GM21367 (cell line): Measurements from ENCODE around the gene CBY1.

Source experiments
- ATAC-seq: cut with Tn5 transposase; IDR thresholded peaks from one replicate; pipeline ENCODE4 v1.9.1; 2021; ENCODE audit not compliant: unreplicated experiment

CBY1 gene

DNA sequence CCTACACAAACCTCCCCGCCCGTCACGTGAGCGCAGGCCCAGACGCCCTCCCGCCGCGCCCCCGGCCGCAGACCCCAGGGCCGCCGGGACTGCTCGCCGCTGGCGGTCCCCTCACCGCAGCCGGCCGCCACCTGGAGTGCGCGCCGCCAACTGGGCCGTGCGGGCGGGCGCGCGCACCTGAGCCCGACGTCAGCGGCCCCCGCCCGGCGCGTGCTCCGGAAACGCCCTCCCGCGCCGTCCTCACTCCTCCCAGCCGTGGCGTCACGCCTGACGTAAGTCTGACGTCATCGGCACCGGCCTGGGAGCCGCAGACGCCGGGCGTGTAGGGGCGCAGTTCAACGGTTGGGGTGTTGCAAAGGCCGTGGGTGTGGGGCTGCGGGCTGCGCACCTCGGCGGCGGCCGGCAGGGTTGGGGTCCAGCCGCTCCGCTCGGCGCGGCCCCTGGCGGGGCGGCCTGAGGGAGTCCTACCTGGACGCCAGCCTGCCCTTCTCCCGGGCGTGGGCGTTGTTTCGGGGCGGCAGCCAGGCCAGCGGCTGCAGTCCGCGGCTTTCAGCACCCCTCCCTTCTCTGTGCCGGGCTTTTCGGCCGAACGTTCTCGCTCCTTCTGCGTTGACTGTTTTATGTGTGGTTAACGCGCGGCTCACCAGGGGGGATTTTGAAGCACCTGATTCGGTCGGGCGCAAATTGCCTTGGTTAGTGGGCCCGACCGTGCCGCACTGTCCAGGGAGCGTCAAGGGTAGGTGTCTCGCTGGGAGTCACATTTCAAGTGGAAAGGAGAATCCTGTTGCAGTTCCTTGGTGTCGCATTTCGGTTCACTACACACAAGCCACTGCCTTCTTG is 44.6 kb downstream of the CBY1 start, which contains the start of gene JOSD1:
JOSD1 (minus strand) TSS at position 155 of the 840 bp plus-strand sequence. CDS start 956 bp downstream, outside the sequence.
- peak; percentile 24 for ATAC-seq

DNA sequence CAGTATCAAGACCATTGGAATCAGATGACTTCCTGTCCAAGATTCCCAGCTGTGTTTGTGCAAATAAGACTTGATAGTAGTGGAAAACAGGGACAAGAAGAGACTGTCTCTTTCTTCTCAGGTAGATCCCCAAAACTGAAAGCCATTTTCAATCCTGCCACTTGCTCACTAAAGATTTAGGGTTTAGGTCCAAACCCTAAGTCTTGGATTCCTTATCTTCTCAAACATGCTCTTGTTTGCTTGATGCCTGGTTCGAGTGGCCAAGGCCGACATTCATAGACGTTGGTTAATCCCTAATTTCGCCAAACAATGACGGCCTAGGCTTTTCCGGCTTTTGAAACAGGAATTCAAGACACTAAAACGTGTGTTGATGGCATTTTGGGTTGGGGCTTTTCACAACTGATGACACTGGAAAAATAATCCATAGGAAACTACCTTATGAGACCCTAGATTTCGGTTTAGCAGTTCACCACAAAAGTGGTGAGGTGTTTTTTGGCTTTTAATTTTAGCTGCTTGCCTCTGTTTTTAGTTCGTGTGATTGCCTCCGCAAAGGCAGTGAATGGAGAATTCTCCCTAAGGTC is 48.3 kb downstream of the CBY1 start:
- ATAC-seq, result no peak

DNA sequence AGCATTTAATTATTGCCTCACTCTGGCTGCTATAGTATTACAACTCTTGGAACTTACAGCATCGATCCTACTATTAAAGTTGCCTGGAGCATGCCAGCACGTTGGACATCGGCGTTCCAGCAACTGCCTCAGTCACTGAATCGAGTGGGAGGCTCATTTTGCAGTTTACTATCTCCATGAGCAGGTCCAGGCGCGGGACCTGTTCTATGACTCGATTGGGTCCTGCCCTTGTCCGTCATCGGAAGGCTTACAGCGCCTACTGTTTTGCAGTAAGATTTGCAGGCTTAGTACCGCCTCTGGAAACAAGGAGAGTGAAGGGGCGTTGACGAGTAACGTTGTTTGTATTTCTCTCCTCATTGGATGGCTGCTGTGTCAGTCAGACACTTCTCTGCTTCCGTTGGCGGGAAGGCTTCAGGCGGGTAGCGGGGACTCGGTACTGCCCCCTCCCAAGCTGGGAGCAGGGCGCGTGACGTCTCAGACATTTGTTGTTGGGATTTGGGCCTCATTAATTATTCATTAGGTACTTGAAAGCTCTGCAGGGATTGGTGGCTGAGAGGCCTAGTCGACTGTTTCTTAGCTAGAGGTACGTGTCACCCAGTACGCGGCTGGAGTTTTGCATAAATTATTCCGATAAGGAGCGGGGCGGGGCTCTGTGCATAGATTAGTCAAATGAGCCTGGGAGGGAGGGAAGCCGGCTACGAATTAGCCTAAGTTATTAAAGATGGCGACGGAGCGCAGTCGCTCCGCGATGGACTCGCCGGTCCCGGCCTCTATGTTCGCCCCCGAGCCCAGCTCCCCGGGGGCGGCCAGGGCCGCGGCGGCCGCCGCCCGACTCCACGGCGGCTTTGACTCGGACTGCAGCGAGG is 49.0 kb downstream of the CBY1 start, which contains the start of gene GTPBP1:
GTPBP1 (plus strand) TSS at position 710 of the 866 bp plus-strand sequence; CDS start at position 722, 12 bp downstream.
- peak; percentile 59 for ATAC-seq

DNA sequence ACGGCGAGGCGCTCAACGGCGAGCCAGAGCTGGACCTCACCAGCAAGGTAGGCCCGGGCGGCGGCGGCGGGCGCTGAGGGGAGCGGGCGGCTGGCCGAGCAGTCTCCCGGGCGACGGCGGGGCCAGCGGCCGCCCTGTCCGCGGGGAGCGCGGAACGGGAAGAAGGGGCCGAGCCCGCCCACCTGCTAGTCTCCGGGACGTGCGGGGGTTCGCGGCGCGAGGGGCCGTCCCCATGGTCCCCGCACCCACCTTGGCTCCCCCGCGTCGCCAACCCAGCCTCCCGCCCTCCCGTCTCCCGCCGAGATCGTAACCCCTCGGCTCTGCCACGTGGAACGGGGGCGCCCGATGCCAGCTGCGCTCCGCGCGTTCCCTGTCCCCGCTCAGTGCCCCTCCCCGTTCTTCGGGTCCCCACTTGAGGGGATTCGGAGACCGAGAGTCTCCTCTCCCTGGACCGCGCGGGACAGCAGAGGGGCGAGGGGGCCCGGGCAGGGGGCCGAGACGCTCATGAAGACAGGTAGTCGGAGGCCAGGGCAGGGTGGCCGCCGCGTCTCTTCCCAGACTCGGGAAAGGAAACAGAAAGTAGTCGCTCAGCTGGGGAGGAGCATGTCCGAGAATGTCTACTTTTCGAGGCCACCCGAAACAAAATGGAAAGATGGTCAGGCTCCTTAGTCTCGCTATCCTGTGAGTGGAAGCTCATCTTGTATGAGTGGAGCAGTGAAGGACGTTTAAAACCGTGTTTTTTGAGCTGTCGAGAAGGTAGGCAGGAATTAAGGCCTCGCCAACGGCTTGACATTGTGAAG is 49.9 kb downstream of the CBY1 start:
- ATAC-seq, result peak; percentile 4

DNA sequence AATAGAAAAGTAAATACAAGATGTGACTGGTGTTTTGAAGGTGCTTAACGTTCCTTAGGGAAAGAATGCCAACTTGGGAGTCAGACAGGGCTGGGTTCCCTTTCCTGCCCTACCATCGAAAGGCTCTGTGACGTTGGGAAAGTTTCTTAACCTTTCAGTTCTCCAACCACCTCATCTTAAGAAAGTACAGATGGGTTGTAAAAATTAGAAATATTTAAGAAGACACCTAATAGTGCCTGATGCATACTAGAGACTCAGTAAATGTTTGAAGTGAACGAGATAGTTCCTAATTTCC is 50.4 kb downstream of the CBY1 start:
- no peak for ATAC-seq

DNA sequence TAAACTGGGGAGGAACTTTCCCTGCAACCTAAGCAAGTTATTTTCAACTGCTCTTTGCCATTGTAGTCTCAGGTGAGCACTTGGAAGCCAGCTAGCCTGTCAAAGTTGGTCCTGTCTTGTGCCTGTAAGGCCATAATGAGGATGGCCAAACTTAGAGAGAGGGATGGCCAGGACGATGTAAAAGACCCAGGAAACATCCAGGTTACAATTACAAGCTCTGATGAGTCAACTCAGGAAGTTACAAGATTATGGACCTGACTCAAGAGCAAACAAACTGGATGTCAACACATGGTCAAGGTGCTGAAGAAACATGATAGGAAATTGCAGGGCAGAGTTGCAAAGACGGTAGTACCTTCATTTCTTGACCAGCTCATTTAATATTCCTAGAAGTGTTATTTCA is 50.9 kb downstream of the CBY1 start:
- ATAC-seq, result no peak

DNA sequence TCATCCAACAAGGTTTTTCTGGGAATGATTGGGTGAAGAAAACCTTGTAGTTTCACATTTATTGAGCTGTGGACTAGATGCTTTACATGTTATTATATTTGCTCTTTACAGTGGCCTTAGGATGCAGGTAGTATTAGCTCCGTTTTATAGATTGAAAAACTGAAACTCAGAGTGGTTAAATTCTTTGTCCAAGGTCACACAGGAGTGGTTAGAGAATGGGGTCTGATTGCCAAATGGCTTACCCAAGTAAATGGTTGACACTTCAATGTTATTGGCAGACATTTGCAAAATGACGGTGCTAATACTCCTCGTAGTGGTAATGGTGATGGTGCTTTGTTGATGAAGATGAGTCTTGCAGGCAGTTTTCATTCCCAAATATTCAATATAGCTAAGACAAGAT is 51.5 kb downstream of the CBY1 start:
- ATAC-seq, result no peak

DNA sequence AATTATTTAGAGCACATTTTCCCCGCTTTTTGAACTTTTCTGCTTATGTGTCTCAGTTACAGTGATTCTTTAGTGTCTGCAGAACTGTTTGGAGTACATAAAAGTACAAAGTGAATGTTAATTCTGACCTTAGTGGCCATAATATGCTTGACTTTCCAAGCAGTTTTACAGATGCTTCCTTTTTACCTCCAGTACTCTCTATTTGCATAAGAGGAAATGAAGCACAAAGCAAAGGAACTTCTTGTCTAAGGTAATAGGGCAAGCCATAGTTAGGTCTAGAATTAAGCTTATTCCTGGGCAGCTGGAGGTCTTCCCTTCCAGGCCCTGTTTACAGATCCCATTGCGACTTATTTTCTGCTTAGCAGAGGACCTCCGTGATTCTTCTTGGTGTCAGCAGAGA is 52.9 kb downstream of the CBY1 start:
- no peak for ATAC-seq

DNA sequence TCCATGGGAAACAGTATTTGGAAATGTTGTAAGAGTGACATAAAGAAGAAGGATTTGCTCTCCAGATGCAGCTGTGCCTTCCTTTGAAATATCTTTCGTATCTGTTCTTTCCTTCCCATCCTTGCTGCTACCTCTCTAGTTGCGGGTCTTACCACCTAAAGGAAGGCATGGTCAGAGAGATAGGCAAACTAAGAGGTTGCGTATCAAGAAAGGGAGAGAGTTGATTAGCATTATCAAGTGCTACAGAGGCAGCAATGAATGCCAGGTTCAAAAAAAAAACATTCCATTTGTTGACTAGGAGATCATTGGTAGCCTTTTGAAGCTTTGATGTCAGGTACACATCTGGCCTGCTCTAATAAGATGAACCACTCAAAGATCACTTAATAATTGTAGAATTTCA is 53.9 kb downstream of the CBY1 start:
- ATAC-seq, result no peak

DNA sequence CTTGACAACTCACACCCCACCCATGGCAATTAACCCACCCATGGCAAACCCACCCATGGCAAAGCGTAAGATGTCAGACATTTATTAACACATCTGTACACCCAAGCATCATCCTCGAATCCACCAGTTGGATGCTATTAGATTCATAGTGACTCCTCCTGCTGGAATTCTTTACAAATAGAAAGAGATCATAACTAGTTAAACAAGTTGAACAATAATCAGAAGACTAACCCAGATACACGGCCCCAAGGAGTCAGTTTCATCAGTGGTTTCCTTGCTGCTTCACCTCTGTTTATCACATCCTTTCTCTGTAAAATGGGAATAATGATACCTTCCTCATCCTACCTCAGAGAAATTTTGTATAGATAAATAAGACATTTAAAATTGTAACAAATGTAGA is 54.4 kb downstream of the CBY1 start:
- no peak for ATAC-seq

DNA sequence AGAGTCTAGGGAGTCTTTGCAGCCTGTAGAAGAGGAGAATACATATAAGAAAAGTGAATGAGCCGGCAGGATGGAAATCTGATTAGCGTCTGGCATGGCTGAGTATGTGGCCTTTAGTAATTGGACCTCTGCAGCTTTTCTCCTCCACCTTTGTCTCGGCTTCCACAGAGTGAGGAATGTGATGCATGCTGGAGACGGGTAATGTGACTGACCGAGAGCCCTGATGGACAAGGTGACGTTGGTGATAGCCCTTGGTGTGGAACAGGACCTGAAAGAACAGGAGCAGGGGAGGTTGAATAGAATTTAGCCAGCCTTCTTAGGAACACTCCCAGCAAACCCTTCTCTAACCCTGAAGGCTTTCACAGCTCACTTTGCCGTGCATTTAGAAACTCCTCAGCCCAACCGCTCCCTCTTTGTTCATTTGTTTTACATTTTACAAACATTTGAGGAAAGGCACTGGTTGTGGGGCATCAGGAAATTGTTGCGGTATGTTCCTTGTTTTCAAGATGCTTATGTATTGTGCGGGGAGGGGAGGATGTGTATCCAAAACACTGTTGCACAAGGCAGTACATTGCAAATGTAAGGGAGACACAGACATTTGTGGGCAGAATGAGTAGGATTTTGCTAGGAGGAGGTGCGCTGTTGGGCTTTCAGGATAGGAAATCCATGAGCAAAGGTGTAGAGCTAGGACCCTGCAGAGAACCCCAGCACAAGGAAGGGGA is 56.2 kb downstream of the CBY1 start:
- ATAC-seq, result no peak

DNA sequence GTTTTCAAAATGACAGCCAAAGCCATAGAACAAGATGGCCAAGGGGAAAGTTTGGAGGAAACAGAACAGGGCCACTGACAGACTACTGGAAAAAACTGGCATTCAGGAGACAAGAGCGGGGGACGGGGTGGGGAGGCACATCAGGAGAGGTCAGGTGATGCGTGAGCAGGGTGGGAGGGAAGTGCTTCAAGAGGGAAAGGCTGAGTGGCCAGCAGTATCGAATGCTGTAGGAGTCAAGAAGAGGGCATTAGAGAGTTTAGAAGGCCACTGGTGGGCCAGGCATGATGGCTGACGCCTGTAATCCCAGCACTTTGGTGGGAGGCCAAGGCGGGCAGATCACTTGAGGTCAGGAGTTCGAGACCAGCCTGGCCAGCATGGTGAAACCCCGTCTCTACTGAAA is 57.5 kb downstream of the CBY1 start:
- no peak for ATAC-seq

DNA sequence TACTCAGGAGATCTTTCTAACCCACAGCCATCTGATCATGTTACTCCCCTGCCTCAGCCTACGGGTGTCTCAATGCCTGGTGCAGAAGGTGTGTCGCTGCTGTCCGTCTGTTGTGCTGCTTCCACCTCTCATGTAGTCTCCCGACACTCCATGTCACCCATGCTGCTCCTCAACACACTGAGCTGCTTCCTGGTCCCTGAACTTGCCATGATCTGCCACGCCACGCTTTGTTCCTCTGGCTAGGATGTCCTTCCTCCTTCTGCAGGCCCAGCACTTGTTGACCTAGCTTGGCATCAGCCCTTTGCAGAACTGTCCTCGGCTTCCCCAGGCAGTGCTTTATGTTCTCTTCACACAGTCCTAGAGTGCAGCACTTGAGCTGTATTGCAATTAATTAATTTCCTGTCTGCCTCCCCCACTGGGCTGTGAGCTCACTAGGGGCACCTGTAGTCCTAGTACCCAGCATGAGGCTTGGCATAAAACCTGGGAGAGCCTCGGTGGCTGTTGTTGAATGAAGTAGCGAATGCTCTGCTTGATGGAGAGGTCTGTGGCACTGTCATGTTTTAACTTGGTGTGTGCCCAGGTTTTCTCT is 58.8 kb downstream of the CBY1 start:
- no peak for ATAC-seq

DNA sequence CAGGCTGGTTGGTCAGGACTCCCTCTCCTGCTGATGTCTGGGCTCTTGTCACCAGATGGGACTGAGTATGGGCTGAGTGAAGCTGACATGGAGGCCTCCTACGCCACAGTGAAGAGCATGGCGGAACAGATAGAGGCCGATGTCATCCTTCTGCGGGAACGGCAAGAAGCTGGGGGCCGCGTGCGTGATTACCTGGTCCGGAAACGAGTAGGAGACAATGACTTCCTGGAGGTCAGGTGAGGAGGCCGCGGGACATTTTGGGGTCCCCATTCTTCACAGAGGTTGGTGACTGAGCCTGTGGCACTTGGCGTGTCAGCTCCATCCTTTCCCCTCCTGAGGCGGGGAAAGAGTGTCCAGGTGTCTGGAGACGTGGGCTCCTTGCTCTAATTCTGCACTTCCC is 59.4 kb downstream of the CBY1 start:
- no peak for ATAC-seq

DNA sequence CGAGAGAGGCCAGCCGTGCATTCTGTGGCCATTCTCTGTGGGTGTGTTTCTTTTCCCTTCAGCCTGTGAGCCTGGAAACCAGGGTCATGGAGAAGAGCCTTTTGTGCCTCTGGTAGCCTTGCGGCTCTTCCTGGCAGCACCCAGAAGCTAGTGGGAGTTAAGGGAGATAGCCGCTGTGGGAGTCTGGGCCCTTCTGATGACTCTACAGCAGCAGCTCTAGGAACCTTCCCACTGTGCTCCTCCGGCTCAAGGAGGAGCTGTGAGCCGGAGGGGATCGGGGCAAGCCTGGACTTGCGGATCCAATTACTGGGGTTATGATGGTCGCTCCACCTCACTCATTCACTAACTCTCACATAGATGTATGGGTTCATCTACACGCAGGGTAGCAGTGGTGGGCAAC is 59.8 kb downstream of the CBY1 start:
- ATAC-seq, result no peak

DNA sequence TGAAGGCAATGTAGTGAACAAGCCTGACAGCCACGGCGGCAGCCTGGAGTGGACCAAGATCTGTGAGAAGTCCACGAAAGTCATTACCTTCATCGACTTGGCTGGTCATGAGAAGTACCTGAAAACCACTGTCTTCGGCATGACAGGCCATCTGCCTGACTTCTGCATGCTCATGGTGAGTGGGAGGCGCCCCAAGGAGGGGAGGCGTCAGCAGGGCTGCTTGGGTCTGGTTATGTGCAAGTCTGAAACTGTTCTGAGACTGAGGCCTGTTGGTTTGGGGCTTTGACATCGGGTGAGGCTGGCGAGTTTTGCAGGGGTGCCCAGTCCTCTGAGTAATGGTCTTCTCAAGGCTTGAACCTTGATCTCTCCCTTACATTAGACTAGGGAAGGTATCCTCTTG is 60.4 kb downstream of the CBY1 start:
- ATAC-seq, result no peak

DNA sequence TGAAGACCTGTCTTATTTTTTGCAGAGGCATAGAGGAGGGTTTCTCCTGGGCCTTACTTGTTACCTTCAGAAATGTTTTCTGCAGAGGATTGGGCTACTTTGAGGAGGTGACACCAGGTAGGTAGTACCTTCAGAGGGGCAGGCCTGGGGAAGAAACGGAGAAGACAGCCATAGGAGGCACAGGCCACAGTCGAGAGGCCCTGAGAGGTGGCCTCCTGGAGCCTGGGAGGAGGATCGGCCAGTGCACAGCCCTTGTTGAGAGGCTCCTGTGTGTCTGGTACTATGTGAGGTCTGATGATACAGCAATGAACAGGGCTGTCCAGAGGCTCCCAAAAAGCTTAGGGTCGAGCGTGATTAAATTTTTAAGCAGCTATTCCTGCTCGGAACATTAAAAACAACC is 60.8 kb downstream of the CBY1 start:
- no peak for ATAC-seq

DNA sequence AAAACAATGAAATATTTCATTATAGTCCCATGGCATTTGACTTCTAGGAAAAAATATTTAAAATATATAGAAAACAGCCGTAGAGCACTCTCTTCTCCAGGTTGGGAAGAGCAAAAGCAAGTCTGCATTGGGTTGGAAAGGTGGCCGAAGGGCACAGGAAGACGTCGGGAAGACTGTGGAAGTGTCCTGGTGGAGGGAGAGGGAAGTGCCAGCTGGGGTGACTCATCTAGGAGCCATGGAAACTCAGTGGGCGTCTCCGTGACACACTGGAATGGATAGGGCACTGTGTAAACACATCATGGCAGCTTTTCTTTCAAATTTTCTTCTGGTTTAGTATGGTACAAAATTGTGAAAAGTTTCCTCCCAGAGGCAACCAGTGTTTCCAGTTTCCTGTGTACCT is 62.0 kb downstream of the CBY1 start:
- ATAC-seq, result no peak

DNA sequence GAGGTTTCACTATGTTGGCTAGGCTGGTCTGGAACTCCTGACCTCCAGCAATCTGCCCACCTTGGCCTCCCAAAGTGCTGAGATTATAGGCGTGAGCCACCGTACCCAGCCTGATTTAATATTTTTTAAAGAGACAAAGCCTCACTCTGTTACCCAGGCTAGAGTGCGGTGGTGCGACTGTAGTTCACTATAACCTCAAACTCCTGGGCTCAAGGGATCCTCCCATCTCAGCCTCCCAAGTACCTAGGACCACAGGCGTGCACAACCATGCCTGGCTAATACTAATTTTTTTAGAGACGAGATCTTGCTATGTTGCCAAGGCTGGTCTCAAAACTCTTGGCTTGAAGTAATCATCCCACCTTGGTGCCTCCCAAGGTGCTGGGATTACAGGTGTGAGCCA is 62.8 kb downstream of the CBY1 start:
- no peak for ATAC-seq

DNA sequence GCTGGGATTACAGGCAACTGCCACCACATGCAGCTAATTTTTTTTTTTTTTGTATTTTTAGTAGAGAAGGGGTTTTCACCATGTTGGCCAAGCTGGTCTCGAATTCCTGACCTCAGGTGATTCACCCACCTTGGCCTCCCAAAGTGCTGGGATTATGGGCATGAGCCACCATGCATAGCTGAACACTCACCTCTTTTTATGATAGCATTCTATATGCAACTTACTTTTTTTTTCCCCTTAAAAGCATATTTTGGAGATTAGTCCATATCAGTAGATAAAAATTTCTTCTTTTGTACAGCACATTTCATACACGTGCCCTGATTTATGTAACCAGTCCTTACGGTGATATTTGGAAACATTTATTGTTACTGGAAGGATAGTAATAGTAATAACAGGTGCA is 63.9 kb downstream of the CBY1 start:
- no peak for ATAC-seq
